GM10266 (cell line): ENCODE results near the gene NCKAP5.

Source experiments
- DNase-seq: peaks from one replicate; pipeline ENCODE4 v3.0.0; 2012; ENCODE audit errors: extremely low spot score
- TF ChIP-seq, protein P1 (sequence below): IDR thresholded peaks from 2 replicates; pipeline ENCODE4 v1.5.1; 2012; ENCODE audit warnings: mild to moderate bottlenecking, low read depth; ENCODE audit not compliant: control insufficient read depth, insufficient read depth; ENCODE audit errors: missing control alignments

NCKAP5 gene

GRCh38 chr2:132901661-132902060 is 666.6 kb downstream of the NCKAP5 start:
- TF ChIP-seq, protein P1, sequence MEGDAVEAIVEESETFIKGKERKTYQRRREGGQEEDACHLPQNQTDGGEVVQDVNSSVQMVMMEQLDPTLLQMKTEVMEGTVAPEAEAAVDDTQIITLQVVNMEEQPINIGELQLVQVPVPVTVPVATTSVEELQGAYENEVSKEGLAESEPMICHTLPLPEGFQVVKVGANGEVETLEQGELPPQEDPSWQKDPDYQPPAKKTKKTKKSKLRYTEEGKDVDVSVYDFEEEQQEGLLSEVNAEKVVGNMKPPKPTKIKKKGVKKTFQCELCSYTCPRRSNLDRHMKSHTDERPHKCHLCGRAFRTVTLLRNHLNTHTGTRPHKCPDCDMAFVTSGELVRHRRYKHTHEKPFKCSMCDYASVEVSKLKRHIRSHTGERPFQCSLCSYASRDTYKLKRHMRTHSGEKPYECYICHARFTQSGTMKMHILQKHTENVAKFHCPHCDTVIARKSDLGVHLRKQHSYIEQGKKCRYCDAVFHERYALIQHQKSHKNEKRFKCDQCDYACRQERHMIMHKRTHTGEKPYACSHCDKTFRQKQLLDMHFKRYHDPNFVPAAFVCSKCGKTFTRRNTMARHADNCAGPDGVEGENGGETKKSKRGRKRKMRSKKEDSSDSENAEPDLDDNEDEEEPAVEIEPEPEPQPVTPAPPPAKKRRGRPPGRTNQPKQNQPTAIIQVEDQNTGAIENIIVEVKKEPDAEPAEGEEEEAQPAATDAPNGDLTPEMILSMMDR, result no peak
- no peak for DNase-seq

DNA sequence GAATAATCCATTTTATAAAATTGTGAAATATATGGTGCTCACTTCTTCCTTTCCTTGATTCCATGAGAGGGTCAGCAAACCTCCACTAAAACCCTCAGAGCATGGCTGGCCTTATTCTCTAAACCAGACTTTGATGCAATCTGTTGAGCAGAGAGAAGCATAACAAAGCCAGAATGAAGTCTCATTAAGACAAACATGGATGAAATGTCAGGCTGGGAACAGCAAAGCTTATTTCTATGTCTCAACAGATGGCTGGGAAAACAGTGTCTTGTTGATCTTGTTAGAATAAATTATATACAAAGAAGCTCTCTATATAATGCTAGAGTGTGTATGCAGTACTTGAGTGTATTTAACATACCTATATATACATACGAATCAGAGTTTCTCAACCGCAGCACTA is 671.2 kb downstream of the NCKAP5 start:
- no peak for DNase-seq
- TF ChIP-seq, protein P1, result no peak

GRCh38 chr2:132896073-132896472 is 672.2 kb downstream of the NCKAP5 start:
- no peak for DNase-seq
- TF ChIP-seq, protein P1, result no peak

- TF ChIP-seq, protein P1, result no peak
Measured at GRCh38 chr2:132891498-132891897, 676.8 kb downstream of the NCKAP5 start.

GRCh38 chr2:132886574-132886973 is 681.7 kb downstream of the NCKAP5 start:
- DNase-seq, result no peak
- TF ChIP-seq, protein P1, result no peak

More at GRCh38 chr2:132891498-132891897, 676.8 kb downstream of the NCKAP5 start:
- DNase-seq, result no peak

DNA sequence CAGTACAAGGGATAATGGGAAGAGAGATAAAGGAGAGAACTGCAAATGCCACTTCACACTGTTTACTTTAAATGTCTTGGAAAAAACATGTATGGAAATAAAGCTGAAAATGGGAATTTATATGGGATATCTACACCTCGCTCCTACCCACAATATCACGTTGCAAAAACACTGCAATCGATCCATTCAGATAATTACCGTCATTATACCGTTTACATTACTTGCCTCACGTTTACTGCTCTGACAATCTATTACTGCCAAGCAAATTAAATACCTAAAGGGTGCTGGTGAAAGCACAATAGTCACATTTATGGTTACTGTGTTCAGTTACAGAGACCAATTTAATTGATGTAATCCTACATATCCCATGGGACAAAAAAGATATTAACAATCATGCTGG is 683.6 kb downstream of the NCKAP5 start:
- TF ChIP-seq, protein P1, result no peak
- no peak for DNase-seq

- TF ChIP-seq, protein P1, result no peak
Measured at GRCh38 chr2:132884292-132884691, 684.0 kb downstream of the NCKAP5 start.

GRCh38 chr2:132883430-132883829 is 684.8 kb downstream of the NCKAP5 start:
- no peak for DNase-seq
- TF ChIP-seq, protein P1, result no peak

More at GRCh38 chr2:132884292-132884691, 684.0 kb downstream of the NCKAP5 start:
- DNase-seq, result no peak
